ENCODE measurements around the gene MPP1.

DNA sequence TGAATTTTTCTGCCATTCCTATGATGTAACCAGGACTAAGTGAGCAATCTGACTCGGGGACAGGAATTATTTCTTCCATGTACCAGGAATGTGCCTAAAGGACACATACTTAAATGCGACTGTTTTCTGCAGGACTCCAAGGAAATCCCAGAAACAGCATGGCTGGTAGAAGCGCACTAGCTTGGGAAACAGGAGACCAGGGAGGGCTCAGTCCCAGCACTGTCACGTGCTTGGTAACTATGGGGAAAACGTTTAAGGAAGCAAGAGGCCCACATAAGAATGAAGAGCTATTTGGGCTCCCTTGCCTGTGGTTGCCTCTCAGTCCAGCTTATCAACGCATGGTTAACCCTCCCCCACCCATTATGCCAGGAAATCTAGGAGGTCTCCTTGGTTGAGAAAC is 19.6 kb downstream of the MPP1 start:
- TF ChIP-seq, protein P1, sequence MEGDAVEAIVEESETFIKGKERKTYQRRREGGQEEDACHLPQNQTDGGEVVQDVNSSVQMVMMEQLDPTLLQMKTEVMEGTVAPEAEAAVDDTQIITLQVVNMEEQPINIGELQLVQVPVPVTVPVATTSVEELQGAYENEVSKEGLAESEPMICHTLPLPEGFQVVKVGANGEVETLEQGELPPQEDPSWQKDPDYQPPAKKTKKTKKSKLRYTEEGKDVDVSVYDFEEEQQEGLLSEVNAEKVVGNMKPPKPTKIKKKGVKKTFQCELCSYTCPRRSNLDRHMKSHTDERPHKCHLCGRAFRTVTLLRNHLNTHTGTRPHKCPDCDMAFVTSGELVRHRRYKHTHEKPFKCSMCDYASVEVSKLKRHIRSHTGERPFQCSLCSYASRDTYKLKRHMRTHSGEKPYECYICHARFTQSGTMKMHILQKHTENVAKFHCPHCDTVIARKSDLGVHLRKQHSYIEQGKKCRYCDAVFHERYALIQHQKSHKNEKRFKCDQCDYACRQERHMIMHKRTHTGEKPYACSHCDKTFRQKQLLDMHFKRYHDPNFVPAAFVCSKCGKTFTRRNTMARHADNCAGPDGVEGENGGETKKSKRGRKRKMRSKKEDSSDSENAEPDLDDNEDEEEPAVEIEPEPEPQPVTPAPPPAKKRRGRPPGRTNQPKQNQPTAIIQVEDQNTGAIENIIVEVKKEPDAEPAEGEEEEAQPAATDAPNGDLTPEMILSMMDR (IDR thresholded peaks at IDR 0.05): no peak
- no peak for TF ChIP-seq ZFX (IDR thresholded peaks at IDR 0.05; ENCODE audit: borderline replicate concordance)
